ENCODE data around the gene RAPGEF6.

RAPGEF6 gene

DNA sequence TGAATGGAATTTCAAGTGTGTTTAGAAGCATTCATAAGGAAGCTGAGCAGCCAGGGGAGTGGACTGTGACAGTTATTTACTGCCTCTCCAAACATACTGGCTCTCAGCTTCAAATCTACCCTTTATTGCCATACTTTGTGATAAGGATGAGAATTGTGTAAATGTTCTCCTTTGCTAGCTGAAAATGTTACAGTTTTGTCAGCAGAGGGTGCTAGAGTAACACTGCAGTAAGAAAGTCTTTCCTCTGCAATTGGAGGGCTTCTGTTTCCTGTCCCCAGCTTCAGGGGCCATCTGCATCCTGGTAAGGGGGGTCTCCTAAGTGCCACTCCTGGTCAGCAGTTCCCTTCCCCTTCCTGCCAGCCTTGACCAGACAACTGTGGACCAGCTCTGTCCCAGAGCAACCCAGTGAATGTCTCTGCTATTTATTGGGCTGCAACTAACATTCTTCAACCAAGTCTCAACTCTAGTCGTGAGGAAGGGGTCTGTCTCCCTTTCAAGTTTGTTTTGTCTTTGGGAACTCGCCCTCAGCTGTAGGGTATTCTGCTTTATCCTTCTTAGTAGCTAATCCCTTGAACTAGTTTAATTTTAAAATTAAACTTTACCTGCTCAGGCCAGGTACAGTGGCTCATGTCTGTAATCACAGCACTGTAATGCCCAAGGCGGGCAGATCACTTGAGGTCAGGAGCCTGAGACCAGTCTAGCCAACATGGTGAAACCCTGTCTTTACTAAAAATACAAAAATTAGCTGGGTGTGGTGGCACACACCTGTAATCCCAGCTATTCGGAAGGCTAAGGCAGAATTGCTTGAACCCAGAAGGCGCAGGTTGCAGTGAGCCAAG, 45.3 kb downstream of the RAPGEF6 start (continued):
- TF ChIP-seq ZSCAN30 (tag by site-specific recombination; IDR thresholded peaks at IDR 0.05) (peak; percentile 76), ZNF561 (tag by site-specific recombination; IDR thresholded peaks at IDR 0.05; ENCODE audit: borderline replicate concordance) (0 out of 2 replicates have a peak, but pooled peaks have one; percentile 26), ZNF2 (tag by site-specific recombination; IDR thresholded peaks at IDR 0.05) (0 out of 2 replicates have a peak, but pooled peaks have one; percentile 50), GLIS2 (tag by site-specific recombination; IDR thresholded peaks at IDR 0.05) (no peak), ZNF660 (tag by site-specific recombination; IDR thresholded peaks at IDR 0.05) (peak; percentile 33; the same call in 1 of the 2 replicates)

DNA sequence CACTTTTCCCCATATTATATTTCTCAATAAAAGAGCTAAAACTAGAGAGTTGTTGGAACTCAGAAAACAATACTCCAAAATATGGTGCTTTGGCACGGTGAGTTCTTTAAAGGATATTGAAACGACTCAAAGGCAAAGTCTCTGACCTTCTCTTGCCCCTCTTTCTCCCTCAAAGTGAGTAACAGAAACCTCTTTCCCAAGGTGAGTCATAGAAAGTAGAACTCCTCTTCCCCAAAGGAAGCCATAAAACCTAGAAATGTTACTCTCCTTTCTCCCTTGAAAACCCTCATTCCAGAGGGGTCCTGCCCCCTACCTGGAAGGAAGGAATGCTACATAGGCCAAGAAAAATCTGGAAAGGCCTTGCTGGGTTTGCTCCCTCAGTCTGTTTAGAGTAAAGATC, 47.5 kb downstream of the RAPGEF6 start:
- Histone ChIP-seq H3K4me3 (ENCODE audit: low read depth, low read length) (no peak overlapping the region), H3K4me1 (ENCODE audit: control insufficient read depth, insufficient read depth, low read length) (no peaks in the 10 kb centered on the region), H3K36me3 (ENCODE audit: control insufficient read depth in 2 of 2, insufficient read depth in 1 of 2, low read length in 2 of 2) (no peaks in the 10 kb centered on the region; a peak in 1 of 3 replicates), H3K9me3 (ENCODE audit: control insufficient read depth, insufficient read depth, low read depth, low read length) (no peaks in the 10 kb centered on the region), H3K27ac (ENCODE audit: extremely low read depth, low read depth, low read length) (no peak overlapping the region)
- TF ChIP-seq ZBTB20 (tag by site-specific recombination; IDR thresholded peaks at IDR 0.05) = no peak
- TF ChIP-seq, protein P1, sequence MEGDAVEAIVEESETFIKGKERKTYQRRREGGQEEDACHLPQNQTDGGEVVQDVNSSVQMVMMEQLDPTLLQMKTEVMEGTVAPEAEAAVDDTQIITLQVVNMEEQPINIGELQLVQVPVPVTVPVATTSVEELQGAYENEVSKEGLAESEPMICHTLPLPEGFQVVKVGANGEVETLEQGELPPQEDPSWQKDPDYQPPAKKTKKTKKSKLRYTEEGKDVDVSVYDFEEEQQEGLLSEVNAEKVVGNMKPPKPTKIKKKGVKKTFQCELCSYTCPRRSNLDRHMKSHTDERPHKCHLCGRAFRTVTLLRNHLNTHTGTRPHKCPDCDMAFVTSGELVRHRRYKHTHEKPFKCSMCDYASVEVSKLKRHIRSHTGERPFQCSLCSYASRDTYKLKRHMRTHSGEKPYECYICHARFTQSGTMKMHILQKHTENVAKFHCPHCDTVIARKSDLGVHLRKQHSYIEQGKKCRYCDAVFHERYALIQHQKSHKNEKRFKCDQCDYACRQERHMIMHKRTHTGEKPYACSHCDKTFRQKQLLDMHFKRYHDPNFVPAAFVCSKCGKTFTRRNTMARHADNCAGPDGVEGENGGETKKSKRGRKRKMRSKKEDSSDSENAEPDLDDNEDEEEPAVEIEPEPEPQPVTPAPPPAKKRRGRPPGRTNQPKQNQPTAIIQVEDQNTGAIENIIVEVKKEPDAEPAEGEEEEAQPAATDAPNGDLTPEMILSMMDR (tag by site-specific recombination; IDR thresholded peaks at IDR 0.05) = no peak
- ChIA-PET CTCF (interaction anchor here (0.6 to 8.2 kb wide), 5 partner anchors 83 to 695 kb away, joined by 4 to 129 read pairs (median 5); partner anchors contain the start of gene ACSL6), POLR2A (no interaction called here)

DNA sequence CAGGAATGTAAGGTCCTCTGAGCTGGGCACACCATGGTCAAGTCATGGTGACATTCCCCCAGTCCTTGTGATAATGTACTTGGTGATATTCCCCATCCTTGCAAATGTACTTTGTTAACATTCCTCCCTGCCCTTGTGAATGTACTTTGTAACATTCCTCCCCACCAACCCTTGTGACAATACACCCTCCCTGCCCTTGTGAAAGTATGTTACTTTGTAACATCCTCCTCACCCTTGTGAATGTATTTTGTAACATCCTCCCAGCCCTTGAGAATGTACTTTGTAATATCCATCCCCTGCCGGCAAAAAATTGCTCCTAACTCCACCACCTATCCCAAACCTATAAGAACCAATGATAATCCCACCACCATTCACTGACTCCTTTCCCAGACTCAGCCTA, 53.3 kb downstream of the RAPGEF6 start:
- CTCF ChIA-PET = interaction anchor here (2.8 kb wide), 1 partner anchor 8 kb away, joined by 9 read pairs; no protein-coding TSS in a partner anchor

More for the DNA sequence above, 53.3 kb downstream of the RAPGEF6 start:
- H3K27ac ChIP-seq (ENCODE audit: extremely low read depth, low read depth, low read length) = no peak overlapping the region
- no peaks in the 10 kb centered on the region for H3K9me3 ChIP-seq (ENCODE audit: control insufficient read depth, insufficient read depth, low read depth, low read length)
- H3K4me1 ChIP-seq (ENCODE audit: control insufficient read depth, insufficient read depth, low read length) = no peaks in the 10 kb centered on the region
- H3K4me3 ChIP-seq (ENCODE audit: low read depth, low read length) = no peak overlapping the region
- POLR2A ChIA-PET = interaction anchor here (0.9 kb wide), 1 partner anchor 215 kb away, joined by 3 read pairs; the partner anchor contains the start of gene FNIP1
- peaks cover 0 to 7% of the 10 kb centered on the region in 2 experiments; a peak in 1 of 3 replicates for H3K36me3 ChIP-seq (ENCODE audit: control insufficient read depth in 2 of 2, insufficient read depth in 1 of 2, low read length in 2 of 2)
- TF ChIP-seq ZNF214 (tag by site-specific recombination; IDR thresholded peaks at IDR 0.05; ENCODE audit: borderline replicate concordance) (no peak), GLI2 (tag by site-specific recombination; IDR thresholded peaks at IDR 0.05; ENCODE audit: borderline replicate concordance, low read depth) (no peak), ZNF626 (tag by site-specific recombination; IDR thresholded peaks at IDR 0.05) (no peak), RBAK (tag by site-specific recombination; IDR thresholded peaks at IDR 0.05) (no peak), ZNF423 (tag by site-specific recombination; IDR thresholded peaks at IDR 0.05) (no peak), YY1 (tag by site-specific recombination; IDR thresholded peaks at IDR 0.05) (no peak), ZBTB8A (tag by site-specific recombination; IDR thresholded peaks at IDR 0.05) (no peak), ZNF133 (tag by site-specific recombination; IDR thresholded peaks at IDR 0.05) (no peak), ZBTB1 (tag by site-specific recombination; IDR thresholded peaks at IDR 0.05) (no peak), ZFP69B (tag by site-specific recombination; IDR thresholded peaks at IDR 0.05) (no peak), ZNF510 (tag by site-specific recombination; IDR thresholded peaks at IDR 0.05; ENCODE audit: insufficient replicate concordance) (no peak)
- TF ChIP-seq, protein P2, sequence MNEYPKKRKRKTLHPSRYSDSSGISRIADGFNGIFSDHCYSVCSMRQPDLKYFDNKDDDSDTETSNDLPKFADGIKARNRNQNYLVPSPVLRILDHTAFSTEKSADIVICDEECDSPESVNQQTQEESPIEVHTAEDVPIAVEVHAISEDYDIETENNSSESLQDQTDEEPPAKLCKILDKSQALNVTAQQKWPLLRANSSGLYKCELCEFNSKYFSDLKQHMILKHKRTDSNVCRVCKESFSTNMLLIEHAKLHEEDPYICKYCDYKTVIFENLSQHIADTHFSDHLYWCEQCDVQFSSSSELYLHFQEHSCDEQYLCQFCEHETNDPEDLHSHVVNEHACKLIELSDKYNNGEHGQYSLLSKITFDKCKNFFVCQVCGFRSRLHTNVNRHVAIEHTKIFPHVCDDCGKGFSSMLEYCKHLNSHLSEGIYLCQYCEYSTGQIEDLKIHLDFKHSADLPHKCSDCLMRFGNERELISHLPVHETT (tag by site-specific recombination; IDR thresholded peaks at IDR 0.05) = no peak
- TF ChIP-seq, protein P3, sequence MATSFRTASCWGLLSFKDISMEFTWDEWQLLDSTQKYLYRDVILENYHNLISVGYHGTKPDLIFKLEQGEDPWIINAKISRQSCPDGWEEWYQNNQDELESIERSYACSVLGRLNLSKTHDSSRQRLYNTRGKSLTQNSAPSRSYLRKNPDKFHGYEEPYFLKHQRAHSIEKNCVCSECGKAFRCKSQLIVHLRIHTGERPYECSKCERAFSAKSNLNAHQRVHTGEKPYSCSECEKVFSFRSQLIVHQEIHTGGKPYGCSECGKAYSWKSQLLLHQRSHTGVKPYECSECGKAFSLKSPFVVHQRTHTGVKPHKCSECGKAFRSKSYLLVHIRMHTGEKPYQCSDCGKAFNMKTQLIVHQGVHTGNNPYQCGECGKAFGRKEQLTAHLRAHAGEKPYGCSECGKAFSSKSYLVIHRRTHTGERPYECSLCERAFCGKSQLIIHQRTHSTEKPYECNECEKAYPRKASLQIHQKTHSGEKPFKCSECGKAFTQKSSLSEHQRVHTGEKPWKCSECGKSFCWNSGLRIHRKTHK (tag by site-specific recombination; IDR thresholded peaks at IDR 0.05) = no peak
- TF ChIP-seq, protein P4, sequence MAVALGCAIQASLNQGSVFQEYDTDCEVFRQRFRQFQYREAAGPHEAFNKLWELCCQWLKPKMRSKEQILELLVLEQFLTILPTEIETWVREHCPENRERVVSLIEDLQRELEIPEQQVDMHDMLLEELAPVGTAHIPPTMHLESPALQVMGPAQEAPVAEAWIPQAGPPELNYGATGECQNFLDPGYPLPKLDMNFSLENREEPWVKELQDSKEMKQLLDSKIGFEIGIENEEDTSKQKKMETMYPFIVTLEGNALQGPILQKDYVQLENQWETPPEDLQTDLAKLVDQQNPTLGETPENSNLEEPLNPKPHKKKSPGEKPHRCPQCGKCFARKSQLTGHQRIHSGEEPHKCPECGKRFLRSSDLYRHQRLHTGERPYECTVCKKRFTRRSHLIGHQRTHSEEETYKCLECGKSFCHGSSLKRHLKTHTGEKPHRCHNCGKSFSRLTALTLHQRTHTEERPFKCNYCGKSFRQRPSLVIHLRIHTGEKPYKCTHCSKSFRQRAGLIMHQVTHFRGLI (tag by site-specific recombination; IDR thresholded peaks at IDR 0.05) = no peak

All from HEK293 (cell line).